ENCODE results near the gene MYO5B. TPM values are rescaled to one million over a fixed set of nuclear protein-coding genes. Genes with fewer than 3 reads are reported as not detected.

MYO5B gene
- total RNA-seq, 1 experiment from 2014 or later: 32.1 TPM

GRCh38 chr18:50024466-50024865, 170.5 kb downstream of the MYO5B start:
- Histone ChIP-seq H3K27ac (ENCODE audit: low read depth, low read length) (no peak overlapping the region), H3K9ac (ENCODE audit: low read length) (no peak overlapping the region), H3K36me3 (ENCODE audit: control insufficient read depth in 1 of 2, insufficient read depth in 2 of 2, low read length in 2 of 2) (no peaks in the 10 kb centered on the region), H3K79me2 (ENCODE audit: insufficient read depth, low read length) (no peaks in the 10 kb centered on the region), H3K9me2 (ENCODE audit: insufficient read depth) (no peaks in the 10 kb centered on the region), H4K20me1 (ENCODE audit: insufficient read depth) (no peaks in the 10 kb centered on the region), H3K4me2 (ENCODE audit: low read length) (no peak overlapping the region), H3K9me3 (ENCODE audit: control insufficient read depth in 1 of 2, insufficient read depth in 1 of 2, low read depth in 1 of 2, low read length in 2 of 2) (peaks cover 0 to 3% of the 10 kb centered on the region in 2 experiments; a peak in 1 of 4 replicates), H3K4me1 (ENCODE audit: control insufficient read depth in 1 of 2, insufficient read depth in 2 of 2, low read length in 2 of 2) (no peaks in the 10 kb centered on the region), H3K27me3 (ENCODE audit: insufficient read depth, low read length) (no peaks in the 10 kb centered on the region), H2AFZ (ENCODE audit: low read depth, low read length, poor library complexity, severe bottlenecking) (no peak overlapping the region), H3K4me3 (replicated peaks in 1 of 2; ENCODE audit: low read depth in 1 of 2, low read length in 2 of 2) (no peak overlapping the region)
- no peak for TF ChIP-seq POLR2AphosphoS5 (IDR thresholded peaks at IDR 0.05; ENCODE audit: low read depth, low read length)
- ATAC-seq: no peak
- no peak for DNase-seq (ENCODE audit: low read depth, low spot score)
- CTCF ChIA-PET: no interaction called here
- no TSS peak for BruUV-seq (replicated peaks)
- POLR2A ChIA-PET: no interaction called here
- intact Hi-C loops (cut with micrococcal nuclease): no loop called here
- RAD21 ChIA-PET (ENCODE audit: low non-redundant PET in 1 of 2, low total read pairs in 2 of 2, uncharacterized antibody in 2 of 2, unreplicated experiment in 2 of 2): no interaction called here

GRCh38 chr18:50022985-50023384, 172.0 kb downstream of the MYO5B start:
- Histone ChIP-seq H3K27ac (ENCODE audit: low read depth, low read length) (no peak overlapping the region), H3K9me3 (ENCODE audit: control insufficient read depth in 1 of 2, insufficient read depth in 1 of 2, low read depth in 1 of 2, low read length in 2 of 2) (peaks cover 0 to 3% of the 10 kb centered on the region in 2 experiments; a peak in 1 of 4 replicates), H3K4me2 (ENCODE audit: low read length) (no peak overlapping the region), H3K4me3 (replicated peaks in 1 of 2; ENCODE audit: low read depth in 1 of 2, low read length in 2 of 2) (no peak overlapping the region), H3K36me3 (ENCODE audit: control insufficient read depth in 1 of 2, insufficient read depth in 2 of 2, low read length in 2 of 2) (no peaks in the 10 kb centered on the region), H3K27me3 (ENCODE audit: insufficient read depth, low read length) (no peaks in the 10 kb centered on the region), H2AFZ (ENCODE audit: low read depth, low read length, poor library complexity, severe bottlenecking) (no peak overlapping the region), H3K9ac (ENCODE audit: low read length) (no peak overlapping the region), H3K79me2 (ENCODE audit: insufficient read depth, low read length) (no peaks in the 10 kb centered on the region), H4K20me1 (ENCODE audit: insufficient read depth) (no peaks in the 10 kb centered on the region), H3K4me1 (ENCODE audit: control insufficient read depth in 1 of 2, insufficient read depth in 2 of 2, low read length in 2 of 2) (no peaks in the 10 kb centered on the region), H3K9me2 (ENCODE audit: insufficient read depth) (no peaks in the 10 kb centered on the region)
- POLR2A ChIA-PET: no interaction called here
- TF ChIP-seq ELF1 (IDR thresholded peaks at IDR 0.05; ENCODE audit: borderline replicate concordance, low read depth): no peak
- TF ChIP-seq ZBTB33 (IDR thresholded peaks at IDR 0.05; ENCODE audit: extremely low read depth, insufficient replicate concordance, low read length): no peak
- TF ChIP-seq MAX (IDR thresholded peaks at IDR 0.05): no peak
- no peak for TF ChIP-seq YY1 (IDR thresholded peaks at IDR 0.05; ENCODE audit: extremely low read depth, insufficient replicate concordance, low read depth, low read length)
- no peak for TF ChIP-seq ATF3 (IDR thresholded peaks at IDR 0.05)
- no peak for TF ChIP-seq POLR2AphosphoS5 (IDR thresholded peaks at IDR 0.05; ENCODE audit: low read depth, low read length)
- TF ChIP-seq SIN3A (IDR thresholded peaks at IDR 0.05; ENCODE audit: low read depth): no peak
- no peak for TF ChIP-seq FOSL1 (IDR thresholded peaks at IDR 0.05; ENCODE audit: low read depth)
- no peak for TF ChIP-seq SP1 (IDR thresholded peaks at IDR 0.05; ENCODE audit: low read depth)
- TF ChIP-seq TCF7L2 (IDR thresholded peaks at IDR 0.05; ENCODE audit: borderline replicate concordance, extremely low read depth, insufficient read depth, insufficient read length): no peak
- no peak for TF ChIP-seq CEBPB (IDR thresholded peaks at IDR 0.05; ENCODE audit: low read depth)
- TF ChIP-seq ZFX (IDR thresholded peaks at IDR 0.05): no peak
- CTCF ChIA-PET: no interaction called here
- no TSS peak for BruUV-seq (replicated peaks)
- no peak for ATAC-seq
- intact Hi-C loops (cut with micrococcal nuclease): no loop called here
- RAD21 ChIA-PET (ENCODE audit: low non-redundant PET in 1 of 2, low total read pairs in 2 of 2, uncharacterized antibody in 2 of 2, unreplicated experiment in 2 of 2): no interaction called here
- DNase-seq (ENCODE audit: low read depth, low spot score): no peak
